Activated T-cell treated with anti-CD3 and anti-CD28 coated beads for 1 hour (primary cell): ENCODE results near the gene TCEAL1.
"Not testable (repeated sequence)": the region's sequence is repeated elsewhere in the genome, so short reads cannot be mapped to it uniquely, and the experiment has no call there.

Source experiments
- DNase-seq: peaks from one replicate; pipeline ENCODE4 v3.0.0-alpha.2; 2020; ENCODE audit warnings: low read depth

The TCEAL1 gene, protein sequence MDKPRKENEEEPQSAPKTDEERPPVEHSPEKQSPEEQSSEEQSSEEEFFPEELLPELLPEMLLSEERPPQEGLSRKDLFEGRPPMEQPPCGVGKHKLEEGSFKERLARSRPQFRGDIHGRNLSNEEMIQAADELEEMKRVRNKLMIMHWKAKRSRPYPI

DNA sequence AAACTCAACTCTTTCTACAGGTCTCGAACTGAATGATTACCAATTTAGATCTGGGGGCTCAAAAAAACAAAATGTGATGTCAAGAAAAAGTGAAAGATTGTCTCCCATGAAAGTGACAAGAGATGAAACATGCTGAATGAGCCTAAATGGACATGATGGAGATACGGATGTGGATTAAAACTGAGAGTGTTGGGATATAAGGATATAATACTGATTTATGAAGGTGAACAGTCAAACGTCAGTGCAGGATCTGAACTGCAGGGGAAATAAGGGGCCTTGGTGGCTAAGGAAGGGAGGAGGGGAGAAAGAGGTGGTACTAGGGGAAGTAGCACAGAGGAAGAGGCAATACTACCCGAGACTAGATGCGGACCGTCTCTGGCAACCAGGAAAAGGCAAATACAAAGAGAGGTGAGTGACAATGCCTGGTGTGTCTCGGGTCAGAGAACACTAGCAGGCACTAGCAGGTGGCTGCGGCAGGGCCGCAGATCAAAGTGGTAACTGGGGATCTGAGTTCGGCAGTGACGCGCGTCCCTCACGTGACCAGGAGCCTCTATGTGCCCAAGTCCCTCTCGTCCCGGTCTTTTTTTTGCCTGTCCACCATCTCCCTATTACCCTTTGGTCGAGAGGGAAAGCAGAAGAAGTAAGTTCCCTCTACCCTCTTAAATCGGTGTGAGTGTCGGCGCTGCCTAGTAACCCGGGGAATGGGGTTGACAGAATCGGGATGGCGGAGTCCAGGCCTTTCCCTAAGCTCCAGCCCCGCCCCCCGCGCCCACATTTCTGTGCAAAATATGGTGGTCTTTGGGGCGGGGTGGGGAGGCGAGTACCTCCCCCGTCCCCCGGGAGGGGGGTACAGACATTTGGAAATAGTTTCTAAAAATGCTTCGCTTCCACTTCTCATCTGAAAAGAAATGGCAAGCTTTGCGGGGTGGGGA lies at the start of gene TCEAL1:
Gene TCEAL1 (plus strand): TSS at position 590 of the 932 bp plus-strand sequence. CDS start 942 bp downstream, outside the sequence.
- peak; percentile 1 for DNase-seq

DNA sequence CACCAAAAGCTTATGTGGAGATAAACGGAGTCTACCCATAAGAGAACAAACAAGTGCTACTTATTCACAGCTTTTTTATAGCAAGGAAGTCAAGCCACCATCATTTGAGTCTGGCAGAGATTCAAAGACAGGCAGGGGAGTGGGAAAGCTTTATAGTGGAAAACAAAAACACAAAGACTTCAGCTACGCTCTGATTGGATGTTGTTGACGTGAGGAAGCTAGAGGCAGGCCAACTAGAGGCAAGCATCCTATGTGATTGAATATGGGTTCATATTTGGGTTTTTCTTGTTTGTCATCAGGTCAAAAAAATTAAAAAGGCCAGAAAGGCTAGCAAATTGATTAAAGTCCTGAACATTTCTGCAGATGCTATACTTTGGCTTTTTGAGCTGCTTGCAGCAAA lies 44.2 kb upstream of the TCEAL1 start:
- DNase-seq = no peak

DNA sequence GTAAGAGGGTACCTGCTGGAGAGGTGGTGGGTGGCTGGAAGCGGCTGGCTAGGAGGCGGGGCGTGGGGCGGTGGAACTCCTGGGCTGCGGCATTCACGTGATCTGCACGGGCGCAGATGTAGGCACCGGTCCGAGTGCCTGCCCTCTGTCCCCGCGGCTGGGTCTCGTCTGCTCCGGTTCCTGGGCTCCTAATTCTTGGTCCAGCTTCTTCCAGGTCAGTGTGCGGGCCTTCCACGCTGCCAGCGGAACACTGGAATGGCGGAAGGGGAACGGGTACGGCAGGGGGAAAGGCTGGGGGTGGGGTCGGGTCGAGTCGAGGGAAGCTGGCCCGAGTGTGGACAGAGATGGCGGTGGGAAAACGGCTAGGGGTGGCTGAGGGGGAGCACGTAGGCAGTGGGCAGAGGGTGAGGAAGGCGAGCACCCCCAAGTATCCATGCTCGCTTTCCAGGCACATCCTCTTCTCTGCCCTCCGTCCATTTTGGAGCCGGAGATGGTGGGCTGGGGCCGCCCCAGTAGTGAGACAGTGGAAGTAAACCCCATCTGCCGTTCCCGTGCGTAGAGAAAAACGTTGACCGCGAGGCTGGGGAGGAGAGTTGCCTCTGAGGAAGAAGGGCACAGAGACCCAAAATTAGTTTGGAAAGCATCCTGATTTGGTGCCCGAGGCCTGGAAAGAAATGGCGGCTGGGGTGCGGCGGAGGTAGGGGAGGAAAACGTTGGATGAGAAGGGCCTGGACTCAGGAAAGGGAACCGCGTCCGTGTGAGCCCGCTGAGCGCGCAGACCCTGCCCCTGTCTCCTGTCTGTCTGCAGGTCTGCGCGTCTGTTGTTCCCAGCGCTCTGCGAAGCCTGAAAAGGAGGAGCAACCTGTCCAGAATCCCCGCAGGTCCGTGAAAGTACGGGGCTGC lies 43.1 kb upstream of the TCEAL1 start, which contains the start of gene TCEAL4:
Gene TCEAL4 (plus strand): TSS at position 105 of the 903 bp plus-strand sequence. CDS start 1,161 bp downstream, outside the sequence.
- peak; percentile 13 for DNase-seq

DNA sequence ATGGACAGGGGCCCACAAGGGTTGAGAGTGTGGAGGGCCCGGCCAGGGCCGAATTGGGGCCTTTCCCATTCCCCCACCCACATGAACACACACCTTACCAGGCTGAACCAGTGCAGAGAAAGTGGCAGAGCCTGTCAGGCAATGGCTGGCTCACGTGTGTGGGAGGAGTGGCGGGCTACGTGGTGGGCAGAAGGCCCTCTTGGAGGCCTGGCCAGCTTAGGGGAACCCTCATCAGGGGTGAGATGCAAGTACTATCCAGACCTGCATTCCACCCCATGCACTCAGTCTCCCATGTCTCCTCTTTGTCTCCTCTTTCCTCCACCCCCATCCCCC lies 42.5 kb upstream of the TCEAL1 start:
- no peak for DNase-seq

DNA sequence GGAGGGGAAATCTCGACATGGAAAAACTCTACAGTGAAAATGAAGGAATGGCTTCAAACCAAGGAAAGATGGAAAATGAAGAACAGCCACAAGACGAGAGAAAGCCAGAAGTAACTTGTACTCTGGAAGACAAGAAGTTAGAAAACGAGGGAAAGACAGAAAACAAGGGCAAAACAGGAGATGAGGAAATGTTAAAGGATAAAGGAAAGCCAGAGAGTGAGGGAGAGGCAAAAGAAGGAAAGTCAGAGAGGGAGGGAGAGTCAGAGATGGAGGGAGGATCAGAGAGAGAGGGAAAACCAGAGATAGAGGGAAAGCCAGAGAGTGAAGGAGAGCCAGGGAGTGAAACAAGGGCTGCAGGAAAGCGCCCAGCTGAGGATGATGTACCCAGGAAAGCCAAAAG lies 42.1 kb upstream of the TCEAL1 start:
- no peak for DNase-seq

DNA sequence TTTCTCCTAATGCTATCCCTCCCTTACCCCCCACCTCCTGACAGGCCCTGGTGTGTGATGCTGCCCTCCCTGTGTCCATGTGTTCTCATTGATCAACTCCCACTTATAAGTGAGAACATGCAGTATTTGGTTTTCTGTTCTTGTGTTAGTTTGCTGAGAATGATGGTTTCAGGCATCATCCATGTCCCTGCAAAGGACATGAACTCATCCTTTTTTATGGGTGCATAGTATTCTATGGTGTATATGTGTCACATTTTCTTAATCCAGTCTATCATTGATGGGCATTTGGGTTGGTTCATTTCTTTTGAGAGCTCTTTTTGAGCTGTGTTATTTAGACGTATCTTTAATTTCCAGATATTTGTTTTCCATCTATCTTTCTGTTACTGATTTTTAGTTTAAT lies 36.5 kb upstream of the TCEAL1 start:
- not testable (repeated sequence) for DNase-seq

DNA sequence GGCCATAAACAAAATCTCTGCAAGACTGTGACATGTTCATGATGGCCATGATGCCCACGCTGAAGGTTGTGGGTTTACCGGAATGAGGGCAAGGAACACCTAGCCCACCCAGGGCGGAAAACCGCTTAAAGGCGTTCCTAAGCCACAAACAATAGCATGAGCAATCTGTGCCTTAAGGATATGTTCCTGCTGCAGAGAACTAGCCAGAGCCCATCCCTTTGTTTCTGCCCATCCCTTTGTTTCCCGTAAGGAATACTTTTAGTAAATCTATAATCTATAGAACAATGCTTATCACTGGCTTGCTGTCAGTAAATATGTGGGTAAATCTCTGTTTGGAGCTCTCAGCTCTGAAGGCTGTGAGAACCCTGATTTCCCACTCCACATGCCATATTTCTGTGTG lies 33.6 kb upstream of the TCEAL1 start:
- DNase-seq = not testable (repeated sequence)

DNA sequence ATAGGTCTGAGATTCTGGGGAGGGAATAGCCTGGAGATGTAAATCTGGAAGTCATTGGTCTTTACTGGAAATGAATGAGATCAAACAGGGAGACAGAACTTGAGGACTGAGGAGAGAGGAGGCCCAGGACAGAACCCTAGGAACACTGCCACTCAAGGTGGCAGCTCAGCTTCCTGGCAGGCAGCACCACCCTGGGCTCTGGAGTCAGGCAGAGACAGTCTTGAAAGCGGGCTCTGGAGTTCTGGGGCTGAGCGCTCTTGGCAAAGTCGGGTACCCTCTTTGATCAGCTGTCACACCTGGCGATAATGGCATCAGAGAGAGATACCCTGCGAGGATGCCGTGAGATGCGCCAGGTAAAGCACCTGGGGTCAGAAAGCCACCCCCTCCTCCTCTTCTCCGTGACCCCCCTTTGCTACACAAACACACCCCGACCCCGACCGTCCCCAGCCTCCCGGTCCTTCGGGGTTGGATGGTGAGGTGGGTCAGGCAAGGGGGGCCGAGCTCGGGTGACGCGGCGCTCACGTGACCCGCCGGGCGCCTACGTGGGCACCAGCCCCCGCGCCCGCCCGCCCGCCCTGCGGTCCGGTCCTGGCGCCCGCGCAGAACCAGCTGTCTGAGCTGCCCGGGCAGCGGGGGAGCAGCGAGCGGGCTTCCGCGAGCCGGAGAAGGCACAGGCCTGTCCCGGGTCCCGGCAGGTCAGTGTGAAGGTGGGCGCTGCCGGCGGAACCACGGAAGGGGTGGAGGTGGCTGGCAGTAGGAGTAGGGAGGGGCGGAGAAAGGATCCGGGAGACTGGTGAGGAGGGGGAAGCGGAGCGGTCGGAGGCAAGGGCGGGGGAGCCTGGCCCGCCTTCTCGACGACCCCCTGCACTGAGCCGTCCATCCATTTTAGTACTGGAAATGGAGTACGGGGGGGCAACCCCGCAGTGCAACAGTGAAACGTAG lies 21.1 kb upstream of the TCEAL1 start, which contains the start of gene TCEAL3:
Gene TCEAL3 (plus strand): TSS at position 600 of the 942 bp plus-strand sequence. CDS start 1,102 bp downstream, outside the sequence.
- peak; percentile 6 for DNase-seq

DNA sequence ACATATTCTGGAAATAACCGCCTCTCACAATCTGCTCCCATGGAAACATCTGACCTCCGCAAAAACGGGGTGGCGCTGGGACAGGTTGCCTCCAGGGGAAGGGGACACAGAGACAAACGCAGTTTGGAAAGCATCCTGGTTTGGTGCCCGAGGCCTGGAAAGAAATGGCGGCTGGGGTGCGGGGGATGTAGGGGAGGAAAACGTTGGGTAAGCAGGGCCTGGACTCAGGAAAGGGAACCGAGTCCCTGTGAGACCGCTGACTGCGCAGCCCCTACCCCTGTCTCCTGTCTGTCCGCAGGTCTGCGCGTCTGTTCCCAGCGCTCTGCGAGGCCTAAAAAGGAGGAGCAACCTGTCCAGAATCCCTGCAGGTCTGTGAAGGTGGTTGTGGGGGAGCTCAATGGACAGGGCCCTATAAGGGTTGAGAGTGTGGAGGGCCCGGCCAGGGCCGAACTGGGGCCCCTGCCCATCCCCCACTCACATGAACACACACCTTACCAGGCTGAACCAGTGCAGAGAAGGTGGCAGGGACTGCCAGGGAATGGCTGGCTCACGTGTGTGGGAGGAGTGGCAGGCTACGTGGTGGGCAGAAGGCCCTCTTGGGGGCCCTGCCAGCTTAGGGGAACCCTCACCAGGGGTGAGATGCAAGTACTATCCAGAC lies 20.3 kb upstream of the TCEAL1 start:
- no peak for DNase-seq

DNA sequence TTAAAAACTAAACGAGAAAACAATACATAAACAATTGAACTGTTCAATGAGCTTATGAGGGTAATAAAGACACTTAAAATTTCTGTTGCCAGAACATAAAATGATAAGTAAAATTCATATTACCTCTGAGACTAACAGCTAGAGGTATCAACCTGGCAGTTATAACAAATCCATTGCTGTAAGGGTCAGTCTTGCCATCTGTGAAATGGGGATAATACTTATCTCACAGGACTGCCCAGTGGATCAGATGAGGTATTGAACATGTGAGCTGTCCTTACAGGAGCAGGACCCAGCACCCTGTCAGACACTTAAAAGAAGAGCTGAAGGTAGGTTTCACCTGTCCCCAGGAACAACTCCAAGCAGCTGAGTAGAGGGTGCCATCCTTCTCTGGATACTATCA lies 18.5 kb upstream of the TCEAL1 start:
- no peak for DNase-seq

DNA sequence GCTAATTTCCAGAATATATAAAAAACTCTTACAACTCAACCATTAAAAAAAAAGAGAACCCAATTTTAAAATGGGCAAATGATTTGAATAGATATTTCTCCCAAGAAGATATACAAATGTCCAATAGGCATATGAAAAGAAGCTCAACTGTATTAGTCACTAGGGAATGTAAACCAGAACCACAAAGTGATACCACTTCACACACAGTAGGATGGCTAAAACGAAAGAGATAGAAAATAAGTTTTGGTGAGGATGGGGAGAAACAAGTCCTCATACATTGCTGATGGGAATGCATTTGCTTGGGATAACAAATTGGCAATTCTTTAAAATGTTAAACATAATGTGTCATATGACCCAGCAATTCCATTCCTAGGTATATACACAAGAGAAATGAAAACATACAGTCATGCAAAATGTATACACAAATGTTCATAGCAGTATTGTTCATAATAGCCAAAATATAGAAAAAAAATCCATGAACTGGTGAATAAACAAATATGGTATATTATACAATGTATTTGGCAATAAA lies 15.3 kb upstream of the TCEAL1 start:
- DNase-seq = no peak

DNA sequence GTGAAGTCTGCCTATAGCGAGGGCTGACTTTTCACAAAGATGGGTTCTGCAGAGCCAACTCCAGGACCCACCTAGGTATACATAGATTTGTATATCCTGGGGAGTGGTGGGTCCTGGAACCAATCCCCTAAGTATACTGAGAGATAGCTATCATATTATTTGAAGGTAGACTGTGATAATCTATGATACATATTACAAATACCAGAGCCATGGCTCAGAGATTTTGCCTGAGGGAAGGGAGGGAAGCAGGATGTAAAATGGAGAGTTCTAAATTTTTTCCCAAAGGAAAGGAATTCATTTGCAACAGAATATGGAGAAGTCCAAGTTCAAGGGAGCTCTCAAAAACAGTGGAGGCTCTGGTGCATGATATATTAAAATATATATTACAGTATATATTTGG lies 13.8 kb upstream of the TCEAL1 start:
- DNase-seq = no peak

DNA sequence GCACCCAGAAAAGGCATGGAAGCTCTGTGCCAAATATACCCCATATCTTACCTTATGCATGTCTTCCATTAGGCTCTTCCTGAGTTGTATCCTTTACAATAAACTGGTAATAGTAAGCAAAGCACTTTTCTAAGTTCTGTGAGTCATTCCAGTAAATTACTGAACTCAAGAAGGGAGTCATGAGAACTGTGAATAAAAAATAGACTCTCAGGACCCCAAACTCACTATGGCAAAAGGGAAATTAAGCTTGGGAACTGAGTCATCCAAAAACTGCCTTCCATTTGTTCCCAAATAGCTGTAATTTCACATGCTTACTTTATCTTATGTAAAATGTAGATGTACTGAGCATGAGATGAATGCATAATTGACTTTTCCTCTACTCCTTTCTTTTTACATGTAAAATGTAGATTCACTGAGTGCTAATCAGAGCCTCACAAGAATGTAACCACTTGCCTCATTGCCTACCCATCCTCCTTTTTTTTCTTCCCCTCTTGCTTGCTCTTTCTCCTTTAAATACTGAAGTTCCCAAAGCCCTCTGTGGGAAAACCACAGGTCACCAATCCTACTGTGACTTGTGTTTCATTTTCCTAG lies 12.9 kb upstream of the TCEAL1 start:
- DNase-seq = no peak

DNA sequence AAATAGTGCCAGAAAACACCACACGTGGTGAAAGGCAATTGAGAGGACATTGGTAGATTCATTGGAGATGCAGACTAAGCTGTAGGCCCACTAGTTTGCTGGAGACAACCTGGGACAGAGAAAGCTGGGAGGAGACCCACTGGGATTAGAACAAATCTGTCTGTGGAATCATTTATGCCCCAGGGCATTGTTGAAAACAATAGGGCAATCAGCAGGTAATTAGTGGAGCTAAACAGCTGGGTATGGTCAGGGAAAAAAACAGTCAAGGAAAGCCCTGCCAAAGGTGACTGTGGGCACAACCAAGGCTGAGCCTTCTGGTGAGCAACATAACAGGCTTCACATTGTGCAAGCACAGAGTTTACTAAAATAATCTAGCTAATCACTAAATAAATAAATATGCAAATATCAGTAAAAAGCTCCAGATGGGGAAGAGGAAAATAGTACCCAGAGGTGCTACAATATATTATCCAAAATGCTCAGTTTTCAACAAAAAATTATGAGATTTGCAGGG lies 12.0 kb upstream of the TCEAL1 start:
- no peak for DNase-seq

DNA sequence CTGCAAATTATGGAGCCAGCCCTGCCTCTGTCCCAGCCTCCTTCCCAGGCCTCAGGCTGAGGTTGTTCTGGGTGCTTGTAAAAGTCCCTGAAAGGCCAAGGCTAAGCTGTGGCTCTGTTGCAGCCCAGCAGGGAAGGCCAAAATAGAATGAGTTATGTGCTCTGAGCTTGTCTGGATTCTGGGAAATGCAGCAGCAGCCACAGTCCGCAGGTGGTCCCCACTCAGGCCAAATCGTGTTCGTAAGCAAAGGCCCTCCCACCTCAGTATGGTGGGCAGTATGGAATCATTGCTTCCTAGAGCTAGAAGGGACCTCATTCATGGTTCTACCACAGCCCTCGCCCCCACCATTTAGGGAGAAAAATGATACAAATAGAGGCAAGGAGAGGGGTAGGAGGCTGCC lies 4.7 kb upstream of the TCEAL1 start:
- no peak for DNase-seq

DNA sequence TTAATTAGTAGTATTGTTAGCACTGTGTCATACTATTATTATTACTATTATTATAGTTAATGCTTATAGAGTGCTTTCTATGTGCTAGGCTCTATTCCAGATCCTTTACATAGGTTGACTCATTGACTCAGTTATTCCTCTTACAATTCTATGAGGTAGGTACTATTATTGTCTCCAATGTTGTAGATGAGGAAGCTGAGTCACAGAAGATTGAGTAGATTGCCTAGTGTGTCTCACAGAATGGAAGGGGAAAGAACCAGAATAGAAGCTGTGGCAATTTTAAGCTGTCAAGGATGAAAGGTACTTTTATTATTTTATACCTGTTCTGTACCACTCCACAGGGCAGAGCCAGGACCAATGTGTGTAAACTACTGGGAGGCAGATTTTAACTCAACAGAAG lies 1.9 kb upstream of the TCEAL1 start:
- DNase-seq = no peak

DNA sequence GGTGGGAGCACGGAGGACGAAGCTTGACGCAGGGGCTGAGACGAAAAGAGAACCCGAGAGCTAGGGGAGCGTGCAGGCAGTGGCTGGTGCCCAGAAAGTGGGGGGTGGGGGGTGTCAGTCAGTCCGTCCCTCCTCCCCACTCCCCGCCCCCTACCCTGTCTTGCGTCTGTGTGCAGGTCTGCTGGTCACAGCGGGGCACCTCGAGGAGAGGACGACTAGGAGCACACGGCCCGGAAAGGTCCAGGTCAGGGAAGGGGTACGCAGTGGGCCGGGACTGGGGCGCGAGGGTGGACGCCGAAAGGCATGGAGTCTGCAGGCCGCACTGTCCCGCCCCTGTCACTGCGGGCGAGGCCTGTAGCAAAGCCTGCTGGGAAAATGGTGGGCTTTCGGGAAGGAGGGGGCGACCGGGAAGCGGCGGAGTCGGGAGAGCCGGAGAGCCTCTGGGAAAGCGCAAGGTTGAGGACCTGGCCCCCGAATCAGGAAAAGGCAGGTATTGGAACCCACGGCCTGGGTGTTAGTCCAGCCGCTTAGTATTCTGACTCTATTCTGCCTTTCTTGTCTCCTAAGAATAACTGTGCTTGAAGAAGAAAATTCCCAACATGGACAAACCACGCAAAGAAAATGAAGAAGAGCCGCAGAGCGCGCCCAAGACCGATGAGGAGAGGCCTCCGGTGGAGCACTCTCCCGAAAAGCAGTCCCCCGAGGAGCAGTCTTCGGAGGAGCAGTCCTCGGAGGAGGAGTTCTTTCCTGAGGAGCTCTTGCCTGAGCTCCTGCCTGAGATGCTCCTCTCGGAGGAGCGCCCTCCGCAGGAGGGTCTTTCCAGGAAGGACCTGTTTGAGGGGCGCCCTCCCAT lies 769 bp downstream of the TCEAL1 start:
- DNase-seq = peak; percentile 0

DNA sequence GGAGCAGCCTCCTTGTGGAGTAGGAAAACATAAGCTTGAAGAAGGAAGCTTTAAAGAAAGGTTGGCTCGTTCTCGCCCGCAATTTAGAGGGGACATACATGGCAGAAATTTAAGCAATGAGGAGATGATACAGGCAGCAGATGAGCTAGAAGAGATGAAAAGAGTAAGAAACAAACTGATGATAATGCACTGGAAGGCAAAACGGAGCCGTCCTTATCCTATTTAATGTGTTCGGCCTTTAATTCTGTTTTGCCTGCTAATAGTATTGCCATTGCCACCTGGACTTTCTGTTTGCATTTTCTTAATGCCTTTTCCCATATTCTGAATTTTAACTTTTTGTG lies 1.4 kb downstream of the TCEAL1 start:
- no peak for DNase-seq

DNA sequence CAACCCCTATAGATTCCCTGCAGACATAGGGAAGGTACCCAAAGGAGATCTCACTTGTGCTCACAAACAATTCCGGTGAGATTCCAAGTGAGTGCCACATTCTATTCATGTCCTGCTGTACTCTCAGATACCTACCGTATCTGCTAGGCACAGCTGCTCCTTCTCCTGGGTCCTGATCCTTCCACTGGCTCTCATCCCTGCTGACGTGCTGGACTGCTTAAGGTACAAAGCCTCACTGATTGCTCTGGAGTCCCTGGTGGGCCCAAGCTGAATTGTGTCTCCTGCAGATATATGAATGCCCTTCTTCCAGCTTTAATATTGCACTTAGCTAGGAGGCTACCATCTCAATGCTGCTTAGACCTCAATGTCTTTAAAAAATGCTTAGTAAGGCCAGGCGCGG lies 2.4 kb downstream of the TCEAL1 start:
- DNase-seq = no peak
